H1 (cell line): ENCODE measurements around the gene DGKI.

Experiments
- CREB1 ChIP-seq: IDR thresholded peaks from 2 replicates; pipeline ENCODE4 v1.6.1; 2012; ENCODE audit warnings: inconsistent platforms
- EP300 ChIP-seq, 2 experiments: IDR thresholded peaks; 1 replicate in 1 of 2; 2 replicates in 1 of 2; pipeline ENCODE4 v1.6.1; 2011 to 2012; ENCODE audit warnings: low read depth in 2 of 2, low read length in 2 of 2, mild to moderate bottlenecking in 2 of 2, borderline replicate concordance in 1 of 2, inconsistent platforms in 1 of 2, moderate library complexity in 1 of 2
- GTF2F1 ChIP-seq: IDR thresholded peaks from 2 replicates; pipeline ENCODE4 v1.6.1; 2012; ENCODE audit warnings: low read depth, low read length, improper control_type of control experiment, borderline replicate concordance
- PHF8 ChIP-seq: fragments of 200-600 bp; sonication (generic); conservative IDR thresholded peaks from 2 replicates; pipeline ENCODE4 v1.7.1; 2012; ENCODE audit warnings: low read depth, mild to moderate bottlenecking, inconsistent platforms, low read length, moderate library complexity
- POLR2A ChIP-seq, 2 experiments: IDR thresholded peaks; 1 replicate in 1 of 2; 2 replicates in 1 of 2; pipeline ENCODE4 v1.6.1; 2011; ENCODE audit warnings: low read depth in 2 of 2, low read length in 2 of 2, mild to moderate bottlenecking in 2 of 2; ENCODE audit errors: control extremely low read depth in 1 of 2
- ZNF274 ChIP-seq: IDR thresholded peaks from 2 replicates; pipeline ENCODE4 v1.7.0; 2012; ENCODE audit warnings: low read length, borderline replicate concordance; ENCODE audit errors: extremely low read depth
- TF ChIP-seq, protein P1 (sequence below), 3 experiments: IDR thresholded peaks; 1 replicate in 2 of 3; 2 replicates in 1 of 3; pipeline versions ENCODE4 v1.5.1 to v1.6.1; 2011; ENCODE audit warnings: low read length in 3 of 3, mild to moderate bottlenecking in 3 of 3, inconsistent platforms in 2 of 3, low read depth in 1 of 3, moderate library complexity in 1 of 3; ENCODE audit not compliant: insufficient read depth in 1 of 3; ENCODE audit errors: control extremely low read depth in 1 of 3

DNA sequence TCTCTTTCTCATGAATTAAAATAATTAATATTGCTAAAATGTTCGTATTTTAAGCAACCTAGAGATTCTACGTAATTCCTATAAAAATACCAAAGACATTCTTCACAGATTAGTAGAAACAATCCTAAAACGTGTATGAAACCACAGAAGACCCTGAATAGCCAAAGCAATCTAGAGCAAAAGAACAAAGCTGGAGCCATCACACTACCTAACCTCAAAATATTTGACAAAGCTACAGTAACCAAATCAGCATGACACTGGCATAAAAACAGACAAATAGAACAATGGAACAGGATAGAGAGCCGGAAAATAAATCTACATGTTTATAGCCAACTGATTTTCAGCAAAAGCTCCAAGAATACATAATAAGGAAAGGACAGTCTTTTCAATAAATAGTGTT lies 397.8 kb downstream of the DGKI start:
- TF ChIP-seq, protein P1, sequence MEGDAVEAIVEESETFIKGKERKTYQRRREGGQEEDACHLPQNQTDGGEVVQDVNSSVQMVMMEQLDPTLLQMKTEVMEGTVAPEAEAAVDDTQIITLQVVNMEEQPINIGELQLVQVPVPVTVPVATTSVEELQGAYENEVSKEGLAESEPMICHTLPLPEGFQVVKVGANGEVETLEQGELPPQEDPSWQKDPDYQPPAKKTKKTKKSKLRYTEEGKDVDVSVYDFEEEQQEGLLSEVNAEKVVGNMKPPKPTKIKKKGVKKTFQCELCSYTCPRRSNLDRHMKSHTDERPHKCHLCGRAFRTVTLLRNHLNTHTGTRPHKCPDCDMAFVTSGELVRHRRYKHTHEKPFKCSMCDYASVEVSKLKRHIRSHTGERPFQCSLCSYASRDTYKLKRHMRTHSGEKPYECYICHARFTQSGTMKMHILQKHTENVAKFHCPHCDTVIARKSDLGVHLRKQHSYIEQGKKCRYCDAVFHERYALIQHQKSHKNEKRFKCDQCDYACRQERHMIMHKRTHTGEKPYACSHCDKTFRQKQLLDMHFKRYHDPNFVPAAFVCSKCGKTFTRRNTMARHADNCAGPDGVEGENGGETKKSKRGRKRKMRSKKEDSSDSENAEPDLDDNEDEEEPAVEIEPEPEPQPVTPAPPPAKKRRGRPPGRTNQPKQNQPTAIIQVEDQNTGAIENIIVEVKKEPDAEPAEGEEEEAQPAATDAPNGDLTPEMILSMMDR (IDR thresholded peaks at IDR 0.05; ENCODE audit: control extremely low read depth in 1 of 3, insufficient read depth in 1 of 3, low read depth in 1 of 3, low read length in 3 of 3): no peak
- TF ChIP-seq GTF2F1: no peak
- no peak for TF ChIP-seq CREB1
- no peak for TF ChIP-seq POLR2A (IDR thresholded peaks at IDR 0.05; ENCODE audit: control extremely low read depth in 1 of 2, low read depth in 2 of 2, low read length in 2 of 2)
- no peak for TF ChIP-seq EP300 (IDR thresholded peaks at IDR 0.05; ENCODE audit: borderline replicate concordance in 1 of 2, low read depth in 2 of 2, low read length in 2 of 2)
- no peak for TF ChIP-seq ZNF274
- TF ChIP-seq PHF8: no peak
